GM12873 (cell line): ENCODE results near the gene PRCC.

Source experiments
- TF ChIP-seq, protein P1 (sequence below): IDR thresholded peaks from 2 replicates; pipeline ENCODE4 v1.5.1; 2012; ENCODE audit warnings: low read depth, mild to moderate bottlenecking, moderate library complexity, low read length, control low read depth; ENCODE audit not compliant: insufficient read depth; ENCODE audit errors: missing control alignments

Gene PRCC

DNA sequence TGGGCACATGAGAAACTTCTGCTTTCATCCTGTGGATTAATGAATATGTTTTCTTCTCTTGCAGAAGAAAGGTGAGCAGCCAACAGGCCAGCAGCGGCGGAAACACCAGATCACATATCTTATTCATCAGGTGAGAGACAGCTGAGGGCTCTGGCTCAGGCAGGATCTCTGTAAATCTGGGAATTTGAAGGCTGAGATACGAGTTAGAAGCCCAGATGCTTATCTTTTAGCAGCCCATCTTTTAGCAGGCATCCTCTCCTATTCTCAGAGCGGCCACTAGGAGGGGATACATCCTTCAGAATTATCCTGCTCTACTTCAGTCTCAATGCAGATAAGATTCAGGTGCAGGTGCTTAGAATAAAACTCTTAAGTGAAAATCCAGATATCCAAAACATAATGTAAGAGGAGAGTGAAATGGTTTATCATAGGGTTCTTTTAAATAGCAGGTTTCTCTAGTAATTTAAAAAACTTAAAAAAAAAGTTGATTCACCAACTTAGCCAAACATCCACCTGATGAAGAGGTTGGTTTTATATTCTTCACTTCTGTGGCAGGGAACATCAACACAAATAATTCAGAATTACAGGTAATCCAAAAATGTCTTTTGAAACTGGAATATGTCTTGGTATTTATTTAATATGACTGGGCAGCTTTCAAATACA, 30.0 kb downstream of the PRCC start:
- TF ChIP-seq, protein P1, sequence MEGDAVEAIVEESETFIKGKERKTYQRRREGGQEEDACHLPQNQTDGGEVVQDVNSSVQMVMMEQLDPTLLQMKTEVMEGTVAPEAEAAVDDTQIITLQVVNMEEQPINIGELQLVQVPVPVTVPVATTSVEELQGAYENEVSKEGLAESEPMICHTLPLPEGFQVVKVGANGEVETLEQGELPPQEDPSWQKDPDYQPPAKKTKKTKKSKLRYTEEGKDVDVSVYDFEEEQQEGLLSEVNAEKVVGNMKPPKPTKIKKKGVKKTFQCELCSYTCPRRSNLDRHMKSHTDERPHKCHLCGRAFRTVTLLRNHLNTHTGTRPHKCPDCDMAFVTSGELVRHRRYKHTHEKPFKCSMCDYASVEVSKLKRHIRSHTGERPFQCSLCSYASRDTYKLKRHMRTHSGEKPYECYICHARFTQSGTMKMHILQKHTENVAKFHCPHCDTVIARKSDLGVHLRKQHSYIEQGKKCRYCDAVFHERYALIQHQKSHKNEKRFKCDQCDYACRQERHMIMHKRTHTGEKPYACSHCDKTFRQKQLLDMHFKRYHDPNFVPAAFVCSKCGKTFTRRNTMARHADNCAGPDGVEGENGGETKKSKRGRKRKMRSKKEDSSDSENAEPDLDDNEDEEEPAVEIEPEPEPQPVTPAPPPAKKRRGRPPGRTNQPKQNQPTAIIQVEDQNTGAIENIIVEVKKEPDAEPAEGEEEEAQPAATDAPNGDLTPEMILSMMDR, result peak; percentile 83

- TF ChIP-seq, protein P1, result no peak
Measured at GRCh38 chr1:156801409-156802121, 34.2 kb downstream of the PRCC start.

DNA sequence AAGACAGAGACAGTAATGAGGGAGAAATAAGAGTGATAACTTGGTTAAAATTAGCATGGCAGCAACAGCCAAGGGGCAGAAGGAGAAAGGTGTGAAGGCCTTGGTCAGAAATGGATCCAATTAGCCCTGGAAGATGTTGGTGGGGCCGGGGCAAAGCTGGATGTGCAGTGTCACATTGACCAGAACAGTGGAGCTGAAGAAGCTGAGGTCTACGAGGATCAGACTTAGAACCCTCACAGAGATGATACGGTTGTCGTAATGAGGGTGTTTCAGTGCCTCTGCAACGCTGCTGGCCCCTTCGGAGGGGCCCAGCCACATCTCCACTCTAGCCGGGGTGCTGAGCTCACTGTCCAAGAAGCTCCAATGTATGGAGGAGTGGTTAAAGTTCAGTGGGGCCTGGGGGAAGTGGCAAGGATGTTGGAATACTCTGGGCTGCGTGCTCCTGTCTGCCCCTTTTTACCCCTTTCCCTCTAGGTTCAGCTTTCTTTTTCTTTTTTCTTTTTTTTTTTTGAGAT, 35.1 kb downstream of the PRCC start:
- TF ChIP-seq, protein P1, result no peak

DNA sequence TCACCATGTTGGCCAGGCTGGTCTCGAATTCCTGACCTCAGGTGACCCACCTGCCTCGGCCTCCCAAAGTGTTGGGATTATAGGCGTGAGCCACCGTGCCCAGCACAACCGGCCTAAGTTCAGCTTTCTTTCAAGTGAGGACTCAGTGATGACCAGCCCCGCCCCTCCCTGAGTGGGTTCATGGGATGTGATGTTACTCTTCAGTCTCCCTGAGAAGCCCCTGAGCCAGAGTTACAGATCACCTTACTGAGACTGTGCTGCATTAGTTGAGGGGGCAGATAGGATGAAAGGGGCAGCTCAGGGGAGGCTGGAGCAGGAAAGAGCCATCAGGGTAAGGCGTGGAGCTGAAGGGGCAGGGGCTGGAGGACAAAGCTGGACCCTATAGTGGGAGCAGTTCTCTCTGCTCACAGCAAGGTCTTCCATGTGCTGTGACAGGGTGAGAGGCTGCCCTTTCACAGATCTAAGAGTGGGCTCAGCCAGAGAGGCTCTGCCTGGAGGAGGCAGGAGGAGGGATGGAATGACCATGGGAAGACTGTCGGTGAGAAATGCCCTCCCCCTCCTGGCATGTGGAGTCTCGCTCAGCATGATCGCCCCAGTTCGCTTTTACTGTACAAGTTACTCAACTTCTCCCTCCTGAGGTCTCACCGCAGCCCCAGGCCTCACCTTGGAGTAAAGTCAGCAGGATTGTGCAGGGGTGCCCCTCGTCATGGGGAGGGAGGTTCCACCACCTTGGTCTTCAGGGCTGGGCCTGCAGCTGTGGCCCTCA, 35.9 kb downstream of the PRCC start:
- TF ChIP-seq, protein P1, result no peak

- TF ChIP-seq, protein P1, result no peak
Measured at GRCh38 chr1:156804026-156804425, 36.7 kb downstream of the PRCC start.

DNA sequence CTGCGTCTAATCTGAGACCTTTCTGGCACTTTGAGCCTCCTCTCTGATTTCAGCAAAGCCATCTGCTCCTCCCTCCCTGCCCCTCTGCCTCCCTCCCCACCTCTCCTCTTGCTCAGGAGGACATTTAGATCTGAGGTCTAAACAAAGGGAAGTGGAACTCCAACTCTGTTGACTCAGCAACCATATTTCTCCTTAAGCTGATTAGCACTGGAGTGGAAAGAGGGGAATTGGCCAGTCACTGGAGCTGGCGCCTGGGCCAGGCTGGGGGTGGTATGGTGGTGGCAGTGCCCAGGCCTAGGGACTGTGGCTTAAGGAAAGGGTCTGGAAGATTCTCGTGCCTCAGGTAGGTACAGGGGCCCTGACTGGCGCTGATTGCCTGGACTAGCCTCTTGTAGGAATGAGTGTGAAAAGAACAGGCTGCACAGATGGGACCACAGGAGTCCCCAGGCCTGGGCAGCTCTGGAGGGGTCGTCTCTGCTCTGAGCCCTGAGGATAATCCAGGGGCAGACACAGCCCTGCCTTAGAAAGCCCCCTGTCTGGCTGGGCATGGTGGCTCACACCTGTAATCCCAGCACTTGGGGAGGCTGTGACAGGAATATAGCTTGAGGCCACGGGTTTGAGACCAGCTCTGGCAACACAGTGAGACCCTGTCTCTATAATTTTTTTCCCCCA, 37.4 kb downstream of the PRCC start:
- TF ChIP-seq, protein P1, result no peak
